Fibroblast of pulmonary artery (primary cell): ENCODE data around the gene MACROD2.

Experiments
- DNase-seq: peaks from one replicate; pipeline ENCODE4 v3.0.0-alpha.2; 2010; ENCODE audit warnings: low read depth
- H3K4me3 ChIP-seq: replicated peaks from 2 replicates; pipeline ENCODE4 v1.5.1; 2011; ENCODE audit warnings: low read depth, mild to moderate bottlenecking, control low read depth, low read length, moderate library complexity
- CTCF ChIP-seq: IDR thresholded peaks from 2 replicates; pipeline ENCODE4 v1.5.1; 2011; ENCODE audit warnings: mild to moderate bottlenecking, control low read depth, low read length, inconsistent platforms; ENCODE audit errors: missing control alignments

Gene MACROD2

GRCh38 chr20:15991279-15991678 is 1996.0 kb downstream of the MACROD2 start:
- no peak for DNase-seq
- no peak overlapping the region for H3K4me3 ChIP-seq
- TF ChIP-seq CTCF, result no peak

GRCh38 chr20:15992564-15992963 is 1997.2 kb downstream of the MACROD2 start:
- no peak for TF ChIP-seq CTCF
- no peak overlapping the region for H3K4me3 ChIP-seq
- no peak for DNase-seq

GRCh38 chr20:16000112-16000511 is 2004.8 kb downstream of the MACROD2 start:
- H3K4me3 ChIP-seq, result no peak overlapping the region
- no peak for DNase-seq
- TF ChIP-seq CTCF, result no peak

GRCh38 chr20:16001286-16001685 is 2006.0 kb downstream of the MACROD2 start:
- no peak overlapping the region for H3K4me3 ChIP-seq
- peak; percentile 7 for DNase-seq
- TF ChIP-seq CTCF, result no peak

GRCh38 chr20:16003310-16003709 is 2008.0 kb downstream of the MACROD2 start:
- no peak overlapping the region for H3K4me3 ChIP-seq
- no peak for TF ChIP-seq CTCF
- no peak for DNase-seq

DNA sequence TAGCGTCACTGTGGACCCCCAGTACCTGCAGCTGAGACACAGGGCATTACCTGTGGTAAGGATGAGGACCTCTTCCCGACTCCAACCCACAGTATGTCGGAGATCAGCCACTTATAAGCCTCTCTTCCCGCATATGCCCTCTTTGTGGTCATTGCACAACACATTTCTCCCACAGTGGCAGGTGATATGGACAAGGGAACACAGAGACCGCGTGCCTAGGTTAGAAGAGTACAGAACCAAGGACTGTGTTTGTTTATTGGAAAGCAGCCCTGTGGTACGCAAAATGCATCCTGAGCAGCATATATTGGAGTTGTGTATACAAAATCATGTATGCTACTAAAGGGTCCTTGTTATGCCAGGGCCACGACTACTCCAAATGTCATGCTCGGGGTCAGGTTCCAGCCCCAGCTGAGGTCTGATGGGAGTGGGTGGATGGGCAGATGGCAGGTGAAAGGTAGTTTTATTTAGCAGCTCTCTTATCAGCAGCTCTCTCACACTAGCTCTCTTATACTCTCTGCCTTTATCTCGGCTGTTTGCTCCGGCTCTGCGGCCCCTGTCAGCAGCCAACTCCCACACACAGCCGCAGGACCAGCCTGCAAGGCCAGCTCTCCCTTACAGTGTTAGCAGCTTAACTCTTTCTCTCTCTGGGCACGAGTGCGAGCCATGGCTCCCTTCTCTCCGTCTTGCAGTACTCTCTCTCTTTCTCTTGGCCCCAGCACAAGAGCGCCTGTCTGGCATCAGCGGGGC is 2009.0 kb downstream of the MACROD2 start:
- no peak for TF ChIP-seq CTCF
- DNase-seq, result no peak
- no peak overlapping the region for H3K4me3 ChIP-seq
